K562 (cell line): Measurements from ENCODE around the gene P2RX3. TPM values are rescaled to one million over a fixed set of nuclear protein-coding genes. Genes with fewer than 3 reads are reported as not detected.

Experiments
- ATAC-seq: fragments of 200-7000 bp; cut with Tn5 transposase; 3 replicates; pipeline ENCODE4 v1.9.1; 2020; ENCODE audit warnings: moderate library complexity
- BruUV-seq: library from RNA; stranded (reverse); fragments of 400-500 nt; replicated peaks from 2 replicates; lab custom pipeline; 2021; lab: Mats Ljungman, UMichigan
- CTCF ChIA-PET: fragments of 300-600 bp; formaldehyde crosslinking; extraction: SDS; loops from one replicate; lab custom pipeline; 2021; ENCODE audit warnings: low intra/inter-chr PET ratio; lab: Yijun Ruan, JAX
- POLR2A ChIA-PET: fragments of 300-600, 350-650 bp; sonication (Branson Sonifier 250); formaldehyde crosslinking; extraction: SDS; loops from one replicate; lab custom pipeline; 2021; ENCODE audit warnings: antibody characterized with exemption, inconsistent platforms; lab: Yijun Ruan, JAX
- DNase-seq, 4 experiments: peaks; one replicate each; pipeline versions ENCODE4 v3.0.0 to v3.0.0-alpha.2; 2011 to 2018; ENCODE audit warnings: low spot score in 3 of 4, mixed read lengths in 3 of 4; ENCODE audit errors: extremely low read depth in 1 of 4
- FAIRE-seq: peaks from 2 replicates; lab custom pipeline; 2011; peaks lifted over from hg19 to GRCh38; lab: Jason Lieb, UNC
- H2AFZ ChIP-seq: 2 replicates; pipeline ENCODE4 v1.6.0; 2011; ENCODE audit warnings: low read depth, low read length, control low read depth, inconsistent platforms
- H3K27ac ChIP-seq: fragments of 200-600 bp; 3 replicates; pipeline ENCODE4 v1.8.0; 2011; ENCODE audit warnings: low read depth, mild to moderate bottlenecking, control low read depth, inconsistent platforms, low read length, moderate library complexity, mixed read lengths; ENCODE audit errors: extremely low read depth
- H3K27me3 ChIP-seq, 2 experiments: fragments of 300-600 bp in 1 of 2; 2 replicates in 1 of 2; 3 replicates in 1 of 2; pipeline versions ENCODE4 v1.6.0 to v1.8.0; 2011; ENCODE audit warnings: inconsistent platforms in 2 of 2, low read length in 2 of 2, mild to moderate bottlenecking in 1 of 2, mixed read lengths in 1 of 2, moderate library complexity in 1 of 2; ENCODE audit not compliant: control insufficient read depth in 2 of 2, insufficient read depth in 2 of 2
- H3K36me3 ChIP-seq: fragments of 300-600 bp; 3 replicates; pipeline ENCODE4 v1.8.0; 2011; ENCODE audit warnings: mild to moderate bottlenecking, low read length, inconsistent platforms; ENCODE audit not compliant: control insufficient read depth, insufficient read depth
- H3K4me1 ChIP-seq, 2 experiments: fragments of 200-600 bp in 1 of 2; replicated peaks in 1 of 2; 2 replicates in 1 of 2; 3 replicates in 1 of 2; pipeline versions ENCODE4 v1.5.1 to v1.8.0; 2011; ENCODE audit warnings: inconsistent platforms in 2 of 2, low read length in 2 of 2, mild to moderate bottlenecking in 1 of 2, mixed read lengths in 1 of 2, moderate library complexity in 1 of 2; ENCODE audit not compliant: control insufficient read depth in 2 of 2, insufficient read depth in 2 of 2
- H3K4me2 ChIP-seq: 2 replicates; pipeline ENCODE4 v1.6.1; 2011; ENCODE audit warnings: low read length, control low read depth, inconsistent platforms, mixed read lengths; ENCODE audit not compliant: insufficient read depth
- H3K4me3 ChIP-seq: fragments of 200-600 bp; sonication (generic), shearing (Covaris generic); 2 replicates; pipeline ENCODE4 v1.5.1; 2016; ENCODE audit warnings: control low read depth, inconsistent platforms
- H3K79me2 ChIP-seq: fragments of 200-600 bp; 3 replicates; pipeline ENCODE4 v1.8.0; 2011; ENCODE audit warnings: low read length, inconsistent platforms; ENCODE audit not compliant: control insufficient read depth, insufficient read depth
- H3K9ac ChIP-seq, 2 experiments: 2 replicates each; pipeline versions ENCODE4 v1.6.0 to v1.6.1; 2011; ENCODE audit warnings: low read depth in 2 of 2, low read length in 2 of 2, control low read depth in 1 of 2, inconsistent platforms in 1 of 2, mild to moderate bottlenecking in 1 of 2, mixed read lengths in 1 of 2; ENCODE audit not compliant: insufficient read depth in 1 of 2
- H3K9me1 ChIP-seq: one replicate; pipeline ENCODE4 v1.6.0; 2011; ENCODE audit warnings: inconsistent platforms, mild to moderate bottlenecking, low read length, moderate library complexity; ENCODE audit not compliant: control insufficient read depth, insufficient read depth
- H3K9me3 ChIP-seq: replicated peaks from 2 replicates; pipeline ENCODE4 v1.5.1; 2011; ENCODE audit warnings: low read depth, low read length, inconsistent platforms; ENCODE audit not compliant: control insufficient read depth, insufficient read depth
- H4K20me1 ChIP-seq: replicated peaks from 2 replicates; pipeline ENCODE4 v1.6.1; 2011; ENCODE audit warnings: low read length, inconsistent platforms, mixed read lengths; ENCODE audit not compliant: control insufficient read depth, insufficient read depth
- AFF4 ChIP-seq: sonication (generic); formaldehyde crosslinking; IDR thresholded peaks from 2 replicates; pipeline ENCODE4 v1.8.0; 2023; ENCODE audit warnings: mild to moderate bottlenecking, missing genetic modification reagents
- ARNT ChIP-seq, 2 experiments: fragments of 450-650 bp; IDR thresholded peaks; 2 replicates each; pipeline ENCODE4 v1.6.1; 2016; ENCODE audit warnings: mild to moderate bottlenecking in 1 of 2
- ATF1 ChIP-seq, 2 experiments: fragments of 450-650 bp in 1 of 2; IDR thresholded peaks; 2 replicates each; pipeline ENCODE4 v1.6.1; 2016; ENCODE audit warnings: missing compliant biosample characterization in 1 of 2, missing genetic modification characterization in 1 of 2
- E2F8 ChIP-seq: fragments of 450-650 bp; IDR thresholded peaks from 2 replicates; pipeline ENCODE4 v1.7.1; 2018; ENCODE audit warnings: mild to moderate bottlenecking, low read depth; ENCODE audit not compliant: partially characterized antibody
- FOXJ2 ChIP-seq: fragments of 200-800 bp; sonication (Bioruptor generic); IDR thresholded peaks from 2 replicates; pipeline ENCODE4 v1.6.1; 2016; ENCODE audit warnings: missing genetic modification characterization, missing compliant biosample characterization
- HDAC2 ChIP-seq: fragments of 450-650 bp; IDR thresholded peaks from 2 replicates; pipeline ENCODE4 v1.6.1; 2016; ENCODE audit warnings: mild to moderate bottlenecking
- MED1 ChIP-seq: sonication (generic); formaldehyde crosslinking; IDR thresholded peaks from 2 replicates; pipeline ENCODE4 v1.8.1; 2023; ENCODE audit warnings: missing genetic modification reagents, borderline replicate concordance
- SFPQ ChIP-seq: fragments of 200-400 bp; formaldehyde crosslinking; IDR thresholded peaks from 2 replicates; pipeline ENCODE4 v1.6.1; 2017; ENCODE audit warnings: mild to moderate bottlenecking, low read depth, low read length, moderate library complexity
- WGBS: fragments of 100-300 bp; shearing (Covaris generic); methylation state at CpG from one replicate; pipeline ENCODE4 v1.1.6; 2016; ENCODE audit warnings: low coverage, mixed read lengths; ENCODE audit not compliant: insufficient coverage; ENCODE audit errors: missing lambda C conversion rate; 5-methylcytosine and 5-hydroxymethylcytosine counted together
- in situ Hi-C: fragments of 300-500 bp; cut with MboI; formaldehyde crosslinking; loops from 4 replicates; pipeline ENCODE4 v1.15.0; 2018; ENCODE audit warnings: inconsistent platforms, mixed read lengths
- intact Hi-C: fragments of 100-400 bp; cut with micrococcal nuclease; formaldehyde crosslinking; loops from 2 replicates; pipeline ENCODE4 v1.14.2; 2022
- polyA plus RNA-seq, 8 experiments: library from polyadenylated mRNA; depleted of rRNA in 4 of 8; stranded (reverse) in 5 of 8; unstranded in 3 of 8; fragments of >200 nt; fragmentation: Nextera tagmentation in 2 of 8; fragmentation: Illumina TruSeq in 1 of 8; extraction: Ambion mirVana in 2 of 8; extraction: Trizol in 1 of 8; gene quantifications; 2 replicates each; pipeline versions ENCODE4 v1.2.1 to v1.2.3, GENCODE V29; 2011 to 2014; ENCODE audit warnings: inconsistent platforms in 1 of 8, missing spikeins in 1 of 8
- total RNA-seq, 7 experiments: library from RNA; depleted of rRNA in 6 of 7; stranded (reverse); fragments of >200 nt in 6 of 7; fragmentation: Illumina TruSeq in 2 of 7; extraction: Trizol in 2 of 7; gene quantifications; 2 replicates each; pipeline versions ENCODE4 v1.2.1 to v1.2.3, GENCODE V29; 2011 to 2021; ENCODE audit warnings: low replicate concordance in 1 of 7

P2RX3 gene
- total and polyA plus RNA-seq, 9 of the 15 experiments (the other 6 are each of a cell fraction or from before 2014, with no cell fraction given) = not detected

- peak; percentile 80 for TF ChIP-seq E2F8
- no peak for TF ChIP-seq MED1
- peak; percentile 54; the same call in 1 of the 2 replicates for TF ChIP-seq FOXJ2 (tag)
Measured at GRCh38 chr11:57335343-57336110, 2.6 kb upstream of the P2RX3 start, which contains the start of gene SSRP1 (continued).

GRCh38 chr11:57336111-57336666 is 2.0 kb upstream of the P2RX3 start:
- in situ Hi-C loops (no loop called here), intact Hi-C loops (no loop called here)
- Histone ChIP-seq H4K20me1 (no peaks in the 10 kb centered on the region; the same call in 1 of the 2 replicates), H3K9ac (peak overlapping the region; percentile 90 to 97; a peak in 3 of 4 replicates), H3K4me3 (peak overlapping the region; percentile 92), H3K79me2 (peaks cover 40% of the 10 kb centered on the region), H3K9me1 (no peaks in the 10 kb centered on the region), H3K36me3 (peaks cover 36% of the 10 kb centered on the region), H3K9me3 (no peaks in the 10 kb centered on the region), H3K27ac (peak overlapping the region; percentile 86), H2AFZ (peak overlapping the region; percentile 99), H3K27me3 (no peaks in the 10 kb centered on the region; a peak in 2 of 5 replicates), H3K4me2 (peak overlapping the region; percentile 91), H3K4me1 (peaks cover 10 to 23% of the 10 kb centered on the region in 2 experiments; a peak in 4 of 5 replicates)
- TSS peak; percentile 95 for BruUV-seq
- ChIA-PET CTCF (no interaction called here), POLR2A (interaction anchor here (0.5 to 3.0 kb wide), 3 partner anchors 10 to 313 kb away, joined by 3 to 28 read pairs (median 3); partner anchors contain the start of gene TNKS1BP1)
- 27% methylated on average over 12 of the region's 12 CpGs for WGBS
- no peak for DNase-seq
- peak; percentile 15 for FAIRE-seq
- no peak for ATAC-seq
- TF ChIP-seq SFPQ (no peak), HDAC2 (0 out of 2 replicates have a peak, but pooled peaks have one; percentile 30), ATF1 (CRISPR knock-in tag; IDR thresholded peaks at IDR 0.05) (no peak), ATF1 (tag; IDR thresholded peaks at IDR 0.05) (0 out of 2 replicates have a peak, but pooled peaks have one; percentile 49), AFF4 (CRISPR knock-in tag) (0 out of 2 replicates have a peak, but pooled peaks have one; percentile 54), ARNT (IDR thresholded peaks at IDR 0.05) (0 out of 4 replicates have a peak, but pooled peaks of 1 of the 2 experiments have one; percentile 7)
